Spleen (tissue), 7 donors: Measurements from ENCODE around the gene ATXN7L3.

Experiments used
- POLR2A ChIP-seq, 3 donors: fragments of 450-650 bp; IDR thresholded peaks; one replicate each; pipeline ENCODE4 v1.5.1; 2017; ENCODE audit warnings: antibody characterized with exemption in 3 of 3, mild to moderate bottlenecking in 1 of 3
- TF ChIP-seq, protein P1 (sequence below), 11 experiments: fragments of 200-600 bp in 7 of 11; fragments of 450-650 bp in 4 of 11; sonication (generic) in 4 of 11; IDR thresholded peaks in 8 of 11; conservative IDR thresholded peaks in 3 of 11; 1 replicate in 7 of 11; 2 replicates in 4 of 11; pipeline versions ENCODE4 v1.4.0 to v1.8.0; 2016 to 2021; ENCODE audit warnings: antibody characterized with exemption in 11 of 11, inconsistent platforms in 4 of 11, mild to moderate bottlenecking in 1 of 11
- donor health status: DM: no; HTN: no; CAD: no; lungs with moderate emphysema.
- donor health status: DM: no; HTN: no; CAD: no.
- donor health status: DM: no; HTN: no; CAD: no.

DNA sequence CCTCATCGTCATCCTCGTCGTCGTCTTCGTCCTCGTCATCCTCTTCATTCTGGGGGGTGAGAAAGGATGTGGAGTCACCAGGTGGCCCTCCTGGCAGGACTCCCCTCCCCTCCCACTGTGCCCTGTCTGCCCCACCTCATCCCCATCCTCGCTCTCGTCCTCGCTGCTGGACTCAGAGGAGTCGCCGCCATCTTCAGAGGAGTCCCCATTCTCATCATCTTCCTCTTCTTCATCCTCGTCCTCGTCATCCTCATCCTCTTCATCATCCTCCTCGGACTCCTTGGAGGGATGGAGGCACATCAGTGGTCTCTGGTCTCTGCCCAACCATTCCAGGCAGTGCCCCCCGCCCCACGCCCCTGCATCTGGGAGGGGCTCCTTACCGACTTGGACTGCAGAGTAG lies 7.6 kb upstream of the ATXN7L3 start:
- TF ChIP-seq POLR2A (IDR thresholded peaks at IDR 0.05): no peak
- TF ChIP-seq, protein P1, sequence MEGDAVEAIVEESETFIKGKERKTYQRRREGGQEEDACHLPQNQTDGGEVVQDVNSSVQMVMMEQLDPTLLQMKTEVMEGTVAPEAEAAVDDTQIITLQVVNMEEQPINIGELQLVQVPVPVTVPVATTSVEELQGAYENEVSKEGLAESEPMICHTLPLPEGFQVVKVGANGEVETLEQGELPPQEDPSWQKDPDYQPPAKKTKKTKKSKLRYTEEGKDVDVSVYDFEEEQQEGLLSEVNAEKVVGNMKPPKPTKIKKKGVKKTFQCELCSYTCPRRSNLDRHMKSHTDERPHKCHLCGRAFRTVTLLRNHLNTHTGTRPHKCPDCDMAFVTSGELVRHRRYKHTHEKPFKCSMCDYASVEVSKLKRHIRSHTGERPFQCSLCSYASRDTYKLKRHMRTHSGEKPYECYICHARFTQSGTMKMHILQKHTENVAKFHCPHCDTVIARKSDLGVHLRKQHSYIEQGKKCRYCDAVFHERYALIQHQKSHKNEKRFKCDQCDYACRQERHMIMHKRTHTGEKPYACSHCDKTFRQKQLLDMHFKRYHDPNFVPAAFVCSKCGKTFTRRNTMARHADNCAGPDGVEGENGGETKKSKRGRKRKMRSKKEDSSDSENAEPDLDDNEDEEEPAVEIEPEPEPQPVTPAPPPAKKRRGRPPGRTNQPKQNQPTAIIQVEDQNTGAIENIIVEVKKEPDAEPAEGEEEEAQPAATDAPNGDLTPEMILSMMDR (IDR thresholded peaks at IDR 0.05 in 8 of 11, conservative IDR thresholded peaks at IDR 0.05 in 3 of 11): no peak
